Medulla oblongata (tissue), 1 donor: ENCODE results near the gene RCL1.

Source experiments
- DNase-seq: peaks from one replicate; pipeline ENCODE4 v3.0.0-alpha.2; 2015; ENCODE audit errors: extremely low spot score

RCL1 gene

DNA sequence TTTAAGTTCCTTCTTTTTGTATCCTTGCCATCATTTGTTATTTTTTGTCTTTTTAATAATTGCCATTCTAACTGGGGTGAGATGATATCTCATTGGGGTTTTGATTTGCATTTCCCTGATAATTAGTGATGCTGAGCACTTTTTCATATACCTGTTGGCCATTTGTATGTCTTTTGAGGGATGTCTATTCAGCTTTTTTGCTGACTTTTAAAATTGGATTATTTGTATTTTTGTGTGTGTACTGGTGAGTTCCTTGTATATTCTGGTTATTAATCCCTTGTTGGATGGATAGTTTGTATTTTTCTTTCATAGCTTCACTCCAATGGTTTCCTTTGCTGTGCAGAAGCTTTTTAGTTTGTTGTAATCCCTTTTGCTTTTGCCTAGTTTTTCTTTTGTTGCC, 19.1 kb downstream of the RCL1 start:
- DNase-seq, result no peak

DNA sequence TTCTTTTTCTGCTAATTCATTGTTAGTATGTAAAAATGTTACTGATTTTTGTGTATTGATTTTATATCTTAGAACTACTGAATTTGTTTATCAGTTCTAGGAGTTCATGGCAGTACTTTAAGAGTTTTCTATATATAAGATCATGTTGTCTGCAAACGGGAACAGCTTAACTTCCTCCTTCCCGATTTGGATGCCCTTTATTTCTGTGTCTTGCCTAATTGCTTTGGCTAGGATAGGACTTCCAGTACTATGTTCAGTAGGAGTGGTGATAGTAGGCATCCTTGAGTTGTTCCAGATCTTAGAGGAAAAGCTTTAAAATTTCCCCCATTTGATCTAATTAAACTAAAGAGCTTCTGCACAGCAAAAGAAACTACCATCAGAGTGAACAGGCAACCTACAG, 20.1 kb downstream of the RCL1 start:
- no peak for DNase-seq

DNA sequence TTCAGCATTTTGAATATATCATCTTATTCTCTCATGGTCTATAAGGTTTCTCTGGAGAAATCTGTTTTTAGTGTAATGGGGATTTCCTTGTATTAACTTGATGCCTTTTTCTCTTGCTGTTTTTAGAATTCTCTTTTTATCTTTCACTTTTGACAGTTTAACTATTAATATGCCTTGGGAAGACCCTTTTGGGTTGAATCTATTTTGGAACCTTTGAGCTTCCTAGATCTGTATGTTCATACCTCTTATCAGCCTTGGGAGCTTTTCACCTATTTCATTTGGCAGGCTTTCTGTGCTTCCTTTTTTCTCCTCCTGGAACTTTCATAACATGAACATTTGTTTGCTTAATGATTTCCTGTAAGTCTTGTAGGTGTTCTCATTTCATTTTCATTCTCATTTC, 22.2 kb downstream of the RCL1 start:
- DNase-seq, result no peak

DNA sequence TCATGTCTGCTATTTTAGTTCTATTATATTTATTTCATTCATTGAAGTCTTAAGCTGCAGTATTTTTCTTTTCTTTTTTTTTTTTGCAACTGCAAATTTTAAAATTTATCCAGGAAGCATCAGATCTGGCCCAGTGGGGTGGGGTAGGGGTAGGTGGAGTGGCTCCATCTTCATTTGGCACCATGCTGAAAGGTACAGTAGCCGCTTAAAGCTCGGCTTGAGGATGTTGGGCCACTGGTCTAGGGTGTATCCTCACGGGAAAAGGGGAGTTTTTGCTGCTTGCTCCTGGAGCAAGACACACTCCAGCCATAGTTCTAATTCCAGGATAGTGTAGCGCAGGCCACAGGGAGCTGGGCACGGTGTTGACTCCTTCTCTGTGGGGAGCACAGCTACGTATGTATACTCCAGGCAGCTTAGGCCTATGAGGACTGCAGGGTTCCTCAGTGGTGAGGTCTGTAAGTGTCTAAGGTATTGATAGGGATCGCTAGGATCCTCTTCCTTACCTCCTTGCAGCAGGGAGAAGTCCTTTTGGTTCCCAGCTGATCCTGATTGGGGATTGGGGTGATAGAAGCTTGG, 22.7 kb downstream of the RCL1 start:
- no peak for DNase-seq

DNA sequence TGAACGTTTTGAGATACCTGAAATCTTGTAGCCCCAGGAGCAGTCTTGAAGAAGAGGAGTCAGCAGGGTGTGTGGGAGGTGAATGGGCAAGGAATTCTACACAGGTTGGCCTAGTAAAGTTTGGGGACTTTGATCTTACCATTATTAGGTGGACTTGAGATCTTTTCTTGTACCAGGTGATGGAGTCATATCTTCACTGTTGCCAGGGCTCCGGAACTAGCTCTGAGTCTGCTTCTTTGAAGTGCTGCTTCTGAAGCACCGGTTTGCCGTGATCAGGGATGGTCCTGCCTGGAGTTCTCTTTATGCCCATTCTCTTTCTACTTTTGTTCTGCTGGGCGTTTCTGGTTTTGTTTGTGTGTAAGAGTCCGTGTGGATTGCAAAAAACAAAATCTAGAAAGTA, 27.4 kb downstream of the RCL1 start:
- DNase-seq, result no peak

DNA sequence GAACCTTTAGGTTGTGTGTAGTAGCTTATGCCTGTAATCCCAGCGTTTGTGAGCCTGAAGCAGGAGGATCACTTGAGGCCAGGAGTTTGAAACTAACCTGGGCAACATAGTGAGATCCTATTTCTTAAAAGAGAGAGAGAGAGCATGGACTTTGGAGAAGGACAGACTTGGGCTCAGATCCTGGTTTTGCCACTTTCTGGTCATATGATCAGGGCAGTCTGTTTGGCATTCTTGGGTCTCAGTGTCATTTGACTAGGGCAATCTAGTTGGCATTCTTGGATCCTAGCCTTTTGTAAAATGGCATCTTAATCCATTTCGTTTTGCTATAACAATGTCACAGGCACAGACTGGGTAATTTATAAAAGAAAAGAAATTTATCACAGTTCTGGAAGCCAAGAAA, 28.4 kb downstream of the RCL1 start:
- no peak for DNase-seq

DNA sequence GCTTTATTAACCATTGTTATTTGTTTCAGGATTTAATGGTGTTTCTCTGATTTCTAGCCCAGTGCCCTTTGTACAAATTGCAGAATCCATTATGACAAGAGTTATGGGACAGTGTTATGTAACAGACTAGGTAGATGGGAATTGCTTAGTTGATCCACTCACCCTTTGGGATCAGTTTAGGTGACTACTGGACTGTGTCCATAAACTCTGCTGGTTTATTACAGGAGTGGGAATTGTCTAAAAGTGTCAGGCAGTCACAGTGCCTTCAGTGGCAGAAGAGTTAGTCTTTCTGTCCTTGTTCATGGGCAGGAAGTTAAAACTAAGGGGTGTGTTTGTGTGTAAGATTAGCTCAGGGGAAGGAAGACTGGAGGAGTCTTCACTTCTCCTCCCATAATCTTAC, 29.3 kb downstream of the RCL1 start:
- DNase-seq, result no peak

DNA sequence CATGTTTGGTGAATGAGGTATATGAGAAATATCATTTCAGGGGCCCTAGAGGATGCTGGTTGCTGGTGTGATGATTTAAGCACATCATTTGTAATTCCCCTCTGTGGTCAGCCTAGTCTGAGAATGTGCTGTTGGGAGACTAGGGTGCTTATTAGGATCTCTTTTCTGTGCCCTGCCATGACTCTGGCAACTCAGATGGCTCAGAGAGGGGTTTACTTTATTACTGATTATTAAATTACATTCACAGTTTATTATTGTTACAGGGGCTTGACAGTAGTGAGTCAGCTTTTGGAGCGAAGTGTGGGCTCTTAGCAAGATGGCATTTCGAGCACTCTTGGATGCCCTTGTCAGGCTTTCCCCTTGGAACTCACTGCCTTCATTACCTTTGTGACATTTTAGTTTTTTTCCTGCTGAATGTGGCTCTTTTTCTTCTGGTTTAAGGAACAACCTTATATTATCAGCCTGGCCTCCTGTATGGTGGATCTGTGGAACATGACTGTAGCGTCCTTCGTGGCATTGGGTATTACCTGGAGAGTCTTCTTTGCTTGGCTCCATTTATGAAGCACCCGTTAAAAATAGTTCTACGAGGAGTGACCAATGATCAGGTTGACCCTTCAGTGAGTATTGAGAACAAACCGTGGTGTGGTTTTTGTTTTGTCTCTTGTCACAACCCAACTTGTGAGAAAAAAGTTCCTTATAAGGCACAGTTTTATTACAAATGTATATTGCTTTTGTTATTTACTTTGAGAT, 33.8 kb downstream of the RCL1 start:
- no peak for DNase-seq

DNA sequence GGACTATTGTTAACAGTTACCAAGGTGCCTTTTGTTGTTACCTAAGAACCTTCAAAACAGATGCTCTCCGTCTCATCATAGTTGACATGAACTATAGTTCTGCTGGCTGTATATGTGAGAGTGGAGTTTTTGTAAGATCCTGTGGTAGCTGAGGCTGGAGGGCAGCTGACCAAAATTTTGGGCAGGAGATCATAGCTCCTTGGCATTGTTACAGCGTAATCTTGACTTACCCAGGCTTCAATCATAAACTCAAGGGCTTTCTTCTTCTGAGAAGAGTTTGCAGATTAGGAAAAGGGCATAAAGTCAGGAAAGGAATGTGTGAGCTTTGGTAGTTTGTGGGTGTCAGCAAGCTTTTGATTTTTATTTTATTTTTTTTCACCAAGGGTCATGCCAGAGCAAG, 34.5 kb downstream of the RCL1 start:
- no peak for DNase-seq

DNA sequence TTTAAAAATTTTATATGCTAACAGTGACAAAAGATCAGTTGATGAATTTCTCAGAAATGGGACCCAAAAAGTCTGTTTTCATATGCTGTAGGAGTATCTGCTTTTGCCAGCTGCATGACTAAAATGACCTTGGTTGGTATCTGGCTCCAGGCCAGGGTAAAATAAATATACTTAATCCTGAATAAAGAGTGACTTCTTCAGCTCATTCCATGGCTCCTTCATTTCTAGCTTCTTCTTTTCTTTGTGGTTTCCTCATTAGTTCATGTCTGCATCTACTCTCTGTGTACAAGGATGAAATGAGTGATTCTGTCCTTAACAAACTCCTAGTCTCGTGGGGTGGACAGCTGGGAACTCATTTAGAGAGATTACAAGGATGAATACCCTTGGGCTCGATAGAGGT, 36.0 kb downstream of the RCL1 start:
- no peak for DNase-seq

DNA sequence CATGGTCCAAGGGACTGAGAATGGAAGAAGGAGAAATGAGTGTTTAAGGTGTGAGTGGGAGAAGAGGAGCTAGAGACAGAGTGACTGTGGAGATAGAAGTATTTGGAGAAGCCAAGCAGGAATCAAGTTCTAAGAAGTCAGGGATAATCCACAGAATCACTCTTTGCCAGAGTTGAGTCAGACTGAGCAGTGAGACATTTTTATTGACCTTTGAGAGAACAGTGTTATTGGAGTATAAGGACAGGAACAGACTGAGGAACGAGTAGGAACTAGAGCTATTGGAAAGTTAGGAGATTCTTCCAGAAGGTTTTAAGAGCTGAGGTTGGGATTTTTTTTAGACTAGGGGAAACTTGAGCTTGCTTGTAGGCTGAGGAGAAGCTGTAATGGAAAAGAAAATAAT, 37.2 kb downstream of the RCL1 start:
- no peak for DNase-seq

DNA sequence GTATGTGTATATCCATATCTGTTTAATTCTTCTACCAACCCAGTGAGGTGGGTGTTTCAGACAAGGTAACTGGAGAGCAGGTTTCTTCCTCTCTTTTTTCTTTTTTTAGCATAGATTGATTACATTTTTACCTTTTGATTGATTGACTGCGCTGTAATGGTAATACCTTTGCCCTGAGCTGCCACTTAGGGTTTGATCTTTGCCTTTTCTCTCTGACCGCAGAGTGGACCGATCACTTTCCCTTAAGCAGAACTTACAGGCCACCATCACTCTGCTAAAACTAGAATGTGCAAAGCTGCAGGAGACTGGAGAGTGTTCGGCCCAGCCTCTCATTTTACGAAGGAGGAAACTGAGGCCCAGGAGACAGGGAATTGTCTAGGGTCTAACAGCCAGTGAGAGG, 38.0 kb downstream of the RCL1 start:
- DNase-seq, result no peak

DNA sequence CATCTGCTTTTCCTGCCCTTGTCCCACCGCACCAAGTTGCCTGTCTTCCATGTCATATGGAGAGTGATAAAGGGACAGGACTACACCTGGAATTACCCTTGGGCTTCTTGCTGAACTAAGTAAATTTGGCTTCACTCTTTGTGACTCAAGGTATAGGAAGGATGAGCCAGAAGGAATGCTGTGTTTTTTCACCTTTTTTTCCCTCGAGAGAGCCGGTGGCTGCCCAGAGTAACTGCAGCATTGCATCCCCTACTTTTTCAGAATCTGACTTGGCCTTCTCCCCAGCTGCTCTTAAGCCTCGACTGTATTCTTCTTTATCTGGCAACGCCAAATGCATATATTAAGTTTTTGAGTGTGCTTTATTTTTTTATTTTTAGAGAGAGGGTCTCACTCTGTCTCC, 38.4 kb downstream of the RCL1 start:
- DNase-seq, result no peak

DNA sequence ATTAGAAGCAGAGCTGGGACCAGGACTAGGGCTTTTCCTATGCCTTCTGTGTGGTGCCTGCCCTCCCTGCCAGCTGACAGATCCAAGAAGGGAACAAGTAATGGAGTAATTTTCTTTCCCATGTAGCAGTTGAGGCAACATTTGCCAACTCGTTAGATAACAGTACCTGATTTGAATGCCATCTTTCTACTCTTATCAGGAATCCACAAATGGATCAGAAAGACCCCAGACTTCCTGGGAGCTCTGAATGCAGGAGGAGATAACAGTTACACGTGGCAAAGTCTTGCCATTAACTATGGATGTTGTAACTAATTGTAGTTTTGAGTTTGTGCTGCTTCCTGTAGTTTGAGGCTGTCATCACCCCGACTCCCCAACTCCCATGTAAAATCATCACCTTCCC, 39.2 kb downstream of the RCL1 start:
- DNase-seq, result no peak

DNA sequence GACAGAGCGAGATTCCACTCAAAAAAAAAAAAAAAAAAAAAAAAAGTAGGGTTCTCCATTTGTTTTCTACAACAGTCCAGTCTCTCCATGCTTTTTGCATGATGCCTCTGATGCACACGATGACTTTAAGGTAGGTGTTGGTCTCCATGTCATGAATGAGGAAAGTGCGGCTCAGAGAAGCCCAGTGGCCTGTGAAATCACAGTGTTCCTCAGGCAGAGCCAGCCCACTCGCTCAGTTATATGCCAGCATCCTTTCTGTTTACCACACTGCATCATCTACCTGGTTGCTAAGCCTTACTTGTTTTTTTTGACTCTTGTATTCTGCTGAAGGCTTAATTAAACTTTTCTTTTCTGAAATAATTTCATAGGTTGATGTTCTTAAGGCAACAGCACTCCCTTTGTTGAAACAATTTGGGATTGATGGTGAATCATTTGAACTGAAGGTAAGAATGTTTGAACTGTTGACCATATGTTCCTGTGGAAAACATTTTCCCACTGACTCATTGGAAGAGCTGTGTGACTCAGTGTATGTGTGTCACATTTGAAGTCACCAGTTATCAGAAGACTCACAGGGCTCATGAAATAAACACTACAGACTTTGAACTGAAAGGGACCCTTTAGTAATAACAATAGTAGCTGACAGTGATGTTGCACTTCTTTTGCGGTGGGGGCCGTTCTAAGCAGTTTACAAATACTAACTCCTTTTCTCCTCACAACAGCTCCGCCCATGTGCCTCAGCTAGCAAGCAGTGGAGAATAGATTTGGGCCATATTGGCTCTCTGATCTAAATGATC, 40.2 kb downstream of the RCL1 start:
- DNase-seq, result no peak

DNA sequence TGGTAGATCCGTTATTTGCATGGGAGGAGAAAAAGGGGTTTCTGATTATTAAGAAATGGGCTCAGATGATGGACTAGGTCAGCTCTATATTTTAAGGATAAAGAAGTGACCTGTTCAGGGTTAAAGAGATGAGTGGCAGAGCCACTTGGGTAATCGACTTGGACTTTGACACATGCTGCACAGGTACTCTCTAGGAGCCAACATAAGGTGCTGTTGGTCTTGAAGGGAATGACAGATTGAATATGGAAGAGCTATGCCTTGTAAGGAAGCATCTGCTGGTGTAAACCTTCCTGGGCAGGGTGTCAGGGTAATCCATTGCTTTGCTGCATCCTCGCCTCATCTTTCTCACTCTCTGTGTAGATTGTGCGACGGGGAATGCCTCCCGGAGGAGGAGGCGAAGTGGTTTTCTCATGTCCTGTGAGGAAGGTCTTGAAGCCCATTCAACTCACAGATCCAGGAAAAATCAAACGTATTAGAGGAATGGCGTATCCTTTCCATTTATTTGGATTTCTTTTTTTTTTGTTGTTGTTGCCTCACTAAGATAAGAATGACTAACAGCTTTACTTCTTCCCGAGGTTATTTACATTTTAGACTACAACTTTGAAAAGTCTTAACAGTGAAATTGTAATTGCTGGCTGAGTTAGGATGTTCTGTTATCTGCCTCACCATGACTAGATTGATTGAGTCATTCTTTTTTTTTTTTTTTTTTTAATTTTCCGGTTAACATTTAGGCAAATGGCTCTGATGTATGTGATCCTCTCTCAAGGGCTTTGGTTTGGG, 41.2 kb downstream of the RCL1 start:
- DNase-seq, result no peak

DNA sequence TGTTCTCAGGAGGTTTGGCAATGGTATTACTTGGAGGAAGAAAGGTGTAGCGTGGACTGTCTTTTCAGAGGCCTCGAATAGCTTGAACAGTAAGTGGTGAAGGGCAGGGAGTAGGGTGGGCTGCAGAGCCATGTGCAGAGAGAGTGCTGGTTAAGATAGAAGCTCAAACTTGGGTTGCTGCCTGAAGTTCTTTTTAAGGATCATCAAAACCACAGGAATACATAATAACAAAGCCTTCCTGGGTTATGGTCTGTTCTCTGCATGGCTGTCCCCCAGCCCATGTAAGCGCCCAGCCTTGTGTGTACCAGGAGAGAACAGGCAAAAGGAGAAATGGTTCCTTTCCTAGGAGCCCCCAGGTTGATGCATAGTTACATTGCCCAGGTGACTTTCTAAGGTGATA, 43.9 kb downstream of the RCL1 start:
- DNase-seq, result no peak

DNA sequence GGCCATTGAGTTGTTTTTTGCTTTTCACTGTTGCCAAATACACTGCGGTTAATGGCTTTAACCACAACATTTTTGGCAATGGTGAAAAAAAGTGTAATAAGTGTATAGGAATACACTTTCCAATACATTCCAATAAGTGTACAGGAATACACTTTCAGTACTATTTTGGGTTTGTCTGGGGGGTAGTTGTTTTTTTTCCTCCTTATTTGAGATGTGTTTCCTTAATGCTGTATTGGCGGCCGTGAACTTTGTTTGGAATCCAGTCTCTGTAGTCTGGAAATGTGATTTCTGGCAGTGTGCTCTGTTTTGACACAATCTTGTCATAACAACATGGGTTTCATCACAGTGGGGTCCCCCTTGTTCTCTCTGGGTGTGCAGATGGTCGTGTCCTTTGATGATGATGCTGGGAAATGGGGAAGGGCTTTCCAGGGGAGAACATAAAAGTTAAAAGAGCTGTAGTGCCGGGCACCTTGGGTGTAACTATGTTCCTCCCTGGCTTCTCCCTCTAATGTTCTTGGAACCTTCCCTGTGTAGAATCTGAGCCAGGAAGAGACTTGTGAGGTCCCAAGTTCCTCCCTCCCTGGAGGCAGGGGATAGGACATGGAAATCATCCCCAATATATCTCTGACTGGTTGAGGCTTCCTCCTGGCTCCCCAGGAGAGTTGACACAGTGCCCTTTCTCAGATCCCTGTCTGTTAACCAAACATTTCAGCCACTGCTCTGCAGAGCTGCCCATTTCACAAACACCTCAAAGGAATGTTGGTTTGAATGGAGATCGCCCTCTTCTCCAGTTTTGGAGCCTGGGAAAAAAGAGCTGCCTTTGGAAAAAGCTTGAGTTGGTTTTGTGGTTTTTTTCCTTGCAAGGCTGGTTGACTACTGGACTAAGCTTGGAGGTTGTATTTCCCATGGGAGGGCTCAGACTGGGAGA, 44.8 kb downstream of the RCL1 start:
- no peak for DNase-seq

DNA sequence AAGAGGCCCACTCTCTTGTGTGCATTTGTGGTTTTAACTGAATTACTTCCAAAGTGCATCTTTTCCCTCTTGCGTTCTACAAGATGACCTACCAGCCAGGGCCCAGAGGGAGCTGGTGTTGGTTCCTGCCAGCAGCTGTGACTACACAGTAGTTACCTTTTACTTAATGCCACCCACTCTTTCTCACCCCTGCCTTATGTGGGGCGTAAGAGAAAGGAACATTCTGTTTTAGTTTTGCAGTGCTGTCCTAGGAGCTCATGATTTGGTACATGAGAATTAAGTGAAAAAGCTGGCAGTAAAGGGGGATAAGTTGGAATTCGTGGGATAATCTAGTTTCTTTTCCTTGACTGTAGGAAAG, 45.4 kb downstream of the RCL1 start:
- DNase-seq, result no peak

DNA sequence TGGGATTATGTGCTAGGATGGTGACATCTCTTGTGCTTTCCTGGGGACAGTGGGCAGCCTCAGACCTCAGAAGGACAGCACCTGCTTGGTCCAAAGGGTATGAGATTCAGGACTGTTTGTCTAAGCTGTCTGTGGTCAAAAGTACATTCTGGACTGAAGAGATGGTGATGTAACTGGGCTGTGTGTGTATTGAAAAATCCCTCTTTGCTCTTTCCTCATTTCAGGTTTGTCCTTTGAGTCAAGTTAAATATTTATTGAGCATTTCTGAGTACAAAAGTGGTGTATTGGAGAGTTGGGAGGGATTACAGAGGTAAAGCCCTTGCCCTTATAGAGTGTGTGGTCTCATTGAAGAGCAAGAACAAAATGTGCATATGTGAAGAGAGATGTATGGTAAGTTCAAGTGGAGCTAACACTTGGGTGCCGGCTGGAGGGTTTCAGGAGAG, 46.7 kb downstream of the RCL1 start:
- DNase-seq, result no peak

DNA sequence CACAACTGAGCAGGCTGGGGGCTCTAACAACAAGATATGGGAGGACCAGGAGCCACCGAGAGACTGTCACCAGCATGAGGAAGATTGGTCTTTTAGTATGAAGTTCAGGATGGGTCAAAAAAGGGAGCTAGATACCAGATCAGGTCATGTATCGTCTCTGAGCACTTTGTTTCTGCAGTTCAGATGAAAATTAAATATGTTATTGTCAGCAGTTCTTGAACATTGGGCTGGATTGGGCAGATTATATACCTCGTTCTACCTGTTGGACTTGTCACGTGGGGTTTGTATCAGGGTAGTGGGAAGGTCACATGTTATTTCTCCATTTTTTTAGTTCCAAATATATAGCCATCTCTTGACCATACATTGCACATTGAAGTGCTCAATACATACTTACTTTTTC, 47.3 kb downstream of the RCL1 start:
- no peak for DNase-seq
